ENCODE data around the gene ZSWIM1.

DNA sequence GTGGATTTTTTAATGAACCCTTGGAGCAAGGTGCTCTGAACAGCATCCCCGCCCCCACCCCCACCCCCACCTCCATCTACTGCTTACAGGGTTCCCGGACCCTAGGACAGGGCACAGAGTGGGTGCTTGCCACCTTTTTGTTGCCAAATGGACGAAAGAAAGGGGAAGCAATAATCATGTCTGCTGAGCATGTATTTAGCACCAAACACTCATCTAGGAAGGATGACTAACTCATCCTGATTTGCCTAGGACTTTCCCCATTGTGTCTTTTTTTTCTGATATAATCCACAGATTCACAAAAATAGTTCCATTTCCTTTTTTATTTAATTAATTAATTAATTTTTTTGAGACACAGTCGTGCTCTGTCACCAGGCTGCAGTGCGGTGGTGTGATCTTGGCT, 32.1 kb downstream of the ZSWIM1 start:
- TF ChIP-seq, protein P1, sequence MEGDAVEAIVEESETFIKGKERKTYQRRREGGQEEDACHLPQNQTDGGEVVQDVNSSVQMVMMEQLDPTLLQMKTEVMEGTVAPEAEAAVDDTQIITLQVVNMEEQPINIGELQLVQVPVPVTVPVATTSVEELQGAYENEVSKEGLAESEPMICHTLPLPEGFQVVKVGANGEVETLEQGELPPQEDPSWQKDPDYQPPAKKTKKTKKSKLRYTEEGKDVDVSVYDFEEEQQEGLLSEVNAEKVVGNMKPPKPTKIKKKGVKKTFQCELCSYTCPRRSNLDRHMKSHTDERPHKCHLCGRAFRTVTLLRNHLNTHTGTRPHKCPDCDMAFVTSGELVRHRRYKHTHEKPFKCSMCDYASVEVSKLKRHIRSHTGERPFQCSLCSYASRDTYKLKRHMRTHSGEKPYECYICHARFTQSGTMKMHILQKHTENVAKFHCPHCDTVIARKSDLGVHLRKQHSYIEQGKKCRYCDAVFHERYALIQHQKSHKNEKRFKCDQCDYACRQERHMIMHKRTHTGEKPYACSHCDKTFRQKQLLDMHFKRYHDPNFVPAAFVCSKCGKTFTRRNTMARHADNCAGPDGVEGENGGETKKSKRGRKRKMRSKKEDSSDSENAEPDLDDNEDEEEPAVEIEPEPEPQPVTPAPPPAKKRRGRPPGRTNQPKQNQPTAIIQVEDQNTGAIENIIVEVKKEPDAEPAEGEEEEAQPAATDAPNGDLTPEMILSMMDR (IDR thresholded peaks at IDR 0.05): no peak
- no peak for TF ChIP-seq EZH2 (IDR thresholded peaks at IDR 0.05; ENCODE audit: borderline replicate concordance, insufficient read depth, low read depth, low read length, poor library complexity, severe bottlenecking)
